ENCODE data around the gene RGS12. TPM values are rescaled to one million over a fixed set of nuclear protein-coding genes. Genes with fewer than 3 reads are reported as not detected.

The RGS12 gene
- total RNA-seq, 2 experiments from 2014 or later, result 9.7 to 10.9 TPM

- Mint-ChIP-seq H3K4me3 (no peak overlapping the region), H3K9me3 (no peaks in the 10 kb centered on the region), H3K36me3 (ENCODE audit: low read depth) (no peaks in the 10 kb centered on the region), H3K4me1 (no peaks in the 10 kb centered on the region), H3K27me3 (no peaks in the 10 kb centered on the region), H3K27ac (no peak overlapping the region)
- ChIA-PET CTCF (no interaction called here), POLR2A (no interaction called here)
- DNase-seq, result no peak
Observed at GRCh38 chr4:3332498-3332897, 39.7 kb downstream of the RGS12 start.

GRCh38 chr4:3334316-3334715, 41.5 kb downstream of the RGS12 start:
- CTCF ChIA-PET, result no interaction called here
- H3K9me3 Mint-ChIP-seq, result no peaks in the 10 kb centered on the region

GRCh38 chr4:3335385-3335784, 42.6 kb downstream of the RGS12 start:
- H3K36me3 Mint-ChIP-seq (ENCODE audit: low read depth), result no peaks in the 10 kb centered on the region
- no peak overlapping the region for H3K4me3 Mint-ChIP-seq
- H3K4me1 Mint-ChIP-seq, result no peaks in the 10 kb centered on the region
- ChIA-PET CTCF (no interaction called here), POLR2A (no interaction called here)
- H3K9me3 Mint-ChIP-seq, result no peaks in the 10 kb centered on the region
- no peaks in the 10 kb centered on the region for H3K27me3 Mint-ChIP-seq
- no peak for DNase-seq
- H3K27ac Mint-ChIP-seq, result no peak overlapping the region

More at GRCh38 chr4:3334316-3334715, 41.5 kb downstream of the RGS12 start:
- Mint-ChIP-seq H3K4me3 (no peak overlapping the region), H3K27me3 (no peaks in the 10 kb centered on the region), H3K4me1 (no peaks in the 10 kb centered on the region), H3K36me3 (ENCODE audit: low read depth) (no peaks in the 10 kb centered on the region), H3K27ac (no peak overlapping the region)
- POLR2A ChIA-PET, result no interaction called here
- no peak for DNase-seq

GRCh38 chr4:3335982-3336381, 43.2 kb downstream of the RGS12 start:
- Mint-ChIP-seq H3K4me3 (no peak overlapping the region), H3K27ac (no peak overlapping the region), H3K4me1 (no peaks in the 10 kb centered on the region), H3K9me3 (no peaks in the 10 kb centered on the region), H3K36me3 (ENCODE audit: low read depth) (no peaks in the 10 kb centered on the region), H3K27me3 (no peaks in the 10 kb centered on the region)
- CTCF ChIA-PET, result no interaction called here
- DNase-seq, result no peak
- POLR2A ChIA-PET, result no interaction called here

- no peaks in the 10 kb centered on the region for H3K9me3 Mint-ChIP-seq
- no peak overlapping the region for H3K4me3 Mint-ChIP-seq
- no peak overlapping the region for H3K27ac Mint-ChIP-seq
- CTCF ChIA-PET, result no interaction called here
- H3K36me3 Mint-ChIP-seq (ENCODE audit: low read depth), result no peaks in the 10 kb centered on the region
- DNase-seq, result no peak
- H3K27me3 Mint-ChIP-seq, result no peaks in the 10 kb centered on the region
- no peaks in the 10 kb centered on the region for H3K4me1 Mint-ChIP-seq
- POLR2A ChIA-PET, result no interaction called here
Observed at GRCh38 chr4:3336382-3337356, 43.8 kb downstream of the RGS12 start.

GRCh38 chr4:3337357-3337732, 44.5 kb downstream of the RGS12 start:
- CTCF ChIA-PET, result no interaction called here
- no peak for DNase-seq
- POLR2A ChIA-PET, result no interaction called here
- Mint-ChIP-seq H3K4me3 (no peak overlapping the region), H3K27me3 (no peaks in the 10 kb centered on the region), H3K9me3 (no peaks in the 10 kb centered on the region), H3K27ac (no peak overlapping the region), H3K36me3 (ENCODE audit: low read depth) (no peaks in the 10 kb centered on the region), H3K4me1 (peaks cover 7% of the 10 kb centered on the region)

- Mint-ChIP-seq H3K27me3 (no peaks in the 10 kb centered on the region), H3K9me3 (no peaks in the 10 kb centered on the region), H3K36me3 (ENCODE audit: low read depth) (no peaks in the 10 kb centered on the region), H3K4me3 (no peak overlapping the region), H3K27ac (no peak overlapping the region), H3K4me1 (peaks cover 11% of the 10 kb centered on the region)
- ChIA-PET CTCF (no interaction called here), POLR2A (no interaction called here)
- no peak for DNase-seq
Observed at GRCh38 chr4:3337811-3338210, 45.0 kb downstream of the RGS12 start.

- H3K4me3 Mint-ChIP-seq, result no peak overlapping the region
- H3K36me3 Mint-ChIP-seq (ENCODE audit: low read depth), result no peaks in the 10 kb centered on the region
- ChIA-PET CTCF (no interaction called here), POLR2A (no interaction called here)
- DNase-seq, result no peak
- H3K9me3 Mint-ChIP-seq, result no peaks in the 10 kb centered on the region
- H3K4me1 Mint-ChIP-seq, result peaks cover 11% of the 10 kb centered on the region
- H3K27ac Mint-ChIP-seq, result no peak overlapping the region
- H3K27me3 Mint-ChIP-seq, result no peaks in the 10 kb centered on the region
Observed at GRCh38 chr4:3338321-3338838, 45.6 kb downstream of the RGS12 start.

- Mint-ChIP-seq H3K27me3 (no peaks in the 10 kb centered on the region), H3K27ac (no peak overlapping the region), H3K36me3 (ENCODE audit: low read depth) (no peaks in the 10 kb centered on the region), H3K4me3 (no peak overlapping the region), H3K9me3 (no peaks in the 10 kb centered on the region), H3K4me1 (peaks cover 11% of the 10 kb centered on the region)
- POLR2A ChIA-PET, result no interaction called here
- no peak for DNase-seq
- CTCF ChIA-PET, result no interaction called here
Observed at GRCh38 chr4:3338976-3339531, 46.2 kb downstream of the RGS12 start.

GRCh38 chr4:3339577-3339976, 46.8 kb downstream of the RGS12 start:
- Mint-ChIP-seq H3K4me1 (peaks cover 11% of the 10 kb centered on the region), H3K9me3 (no peaks in the 10 kb centered on the region), H3K4me3 (no peak overlapping the region), H3K27ac (no peak overlapping the region), H3K36me3 (ENCODE audit: low read depth) (no peaks in the 10 kb centered on the region), H3K27me3 (no peaks in the 10 kb centered on the region)
- POLR2A ChIA-PET, result no interaction called here
- CTCF ChIA-PET, result no interaction called here
- DNase-seq, result no peak

- no peak overlapping the region for H3K27ac Mint-ChIP-seq
- no peaks in the 10 kb centered on the region for H3K9me3 Mint-ChIP-seq
- H3K4me1 Mint-ChIP-seq, result peaks cover 11% of the 10 kb centered on the region
- no peak overlapping the region for H3K4me3 Mint-ChIP-seq
- ChIA-PET CTCF (no interaction called here), POLR2A (no interaction called here)
- DNase-seq, result no peak
- H3K27me3 Mint-ChIP-seq, result no peaks in the 10 kb centered on the region
- no peaks in the 10 kb centered on the region for H3K36me3 Mint-ChIP-seq (ENCODE audit: low read depth)
Observed at GRCh38 chr4:3340038-3340699, 47.3 kb downstream of the RGS12 start.

- H3K9me3 Mint-ChIP-seq, result no peaks in the 10 kb centered on the region
- no peak overlapping the region for H3K27ac Mint-ChIP-seq
- H3K36me3 Mint-ChIP-seq (ENCODE audit: low read depth), result no peaks in the 10 kb centered on the region
- no peak overlapping the region for H3K4me3 Mint-ChIP-seq
- H3K27me3 Mint-ChIP-seq, result no peaks in the 10 kb centered on the region
- DNase-seq, result no peak
- POLR2A ChIA-PET, result no interaction called here
- CTCF ChIA-PET, result no interaction called here
- H3K4me1 Mint-ChIP-seq, result peaks cover 13% of the 10 kb centered on the region
Observed at GRCh38 chr4:3340700-3341083, 47.9 kb downstream of the RGS12 start.

- POLR2A ChIA-PET, result no interaction called here
- DNase-seq, result no peak
- CTCF ChIA-PET, result no interaction called here
- no peak overlapping the region for H3K27ac Mint-ChIP-seq
- H3K4me3 Mint-ChIP-seq, result no peak overlapping the region
- H3K9me3 Mint-ChIP-seq, result no peaks in the 10 kb centered on the region
- no peaks in the 10 kb centered on the region for H3K36me3 Mint-ChIP-seq (ENCODE audit: low read depth)
- no peaks in the 10 kb centered on the region for H3K27me3 Mint-ChIP-seq
- H3K4me1 Mint-ChIP-seq, result peaks cover 22% of the 10 kb centered on the region
Observed at GRCh38 chr4:3341760-3342159, 48.9 kb downstream of the RGS12 start.

Measured in activated CD4-positive, alpha-beta T cell treated with anti-CD3 and anti-CD28 coated beads, Interleukin-2, amount 10 ng/mL, durations not matched to agents 7 days and 5 days (primary cell).